ENCODE measurements around the gene PTEN.
A peak's percentile ranks its signal among the peaks of the same experiment; 100 is the strongest.

The PTEN gene

DNA sequence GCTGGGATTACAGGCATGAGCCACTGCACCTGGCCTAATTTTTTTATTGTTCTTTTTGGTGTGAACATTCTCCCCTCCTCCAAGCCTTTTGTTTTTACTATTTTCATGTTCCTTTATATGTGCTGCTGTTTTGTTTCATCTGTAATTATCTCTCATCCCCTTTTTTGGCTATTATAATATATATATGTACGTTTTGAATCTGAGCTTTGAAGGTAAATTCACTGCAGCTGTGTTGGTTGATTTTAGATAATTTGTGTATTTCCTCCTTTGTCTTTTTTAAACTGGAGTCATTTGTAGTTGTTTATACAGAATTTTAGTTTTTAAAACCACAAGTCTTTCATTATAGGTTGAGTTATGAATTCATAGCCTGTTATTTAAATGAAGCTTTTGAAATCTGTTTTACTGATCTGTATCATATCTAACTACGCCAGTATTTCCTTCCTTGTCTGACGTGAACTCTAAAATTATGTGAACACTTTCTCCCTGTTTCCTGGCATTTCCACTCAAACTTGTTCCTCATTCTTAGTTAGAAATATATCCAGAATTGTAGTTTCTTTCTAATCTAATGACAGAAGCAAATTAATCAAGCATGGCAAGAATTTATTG, 54.9 kb downstream of the PTEN start:
- no peak for FAIRE-seq
- no peak for DNase-seq (ENCODE audit: low spot score)

DNA sequence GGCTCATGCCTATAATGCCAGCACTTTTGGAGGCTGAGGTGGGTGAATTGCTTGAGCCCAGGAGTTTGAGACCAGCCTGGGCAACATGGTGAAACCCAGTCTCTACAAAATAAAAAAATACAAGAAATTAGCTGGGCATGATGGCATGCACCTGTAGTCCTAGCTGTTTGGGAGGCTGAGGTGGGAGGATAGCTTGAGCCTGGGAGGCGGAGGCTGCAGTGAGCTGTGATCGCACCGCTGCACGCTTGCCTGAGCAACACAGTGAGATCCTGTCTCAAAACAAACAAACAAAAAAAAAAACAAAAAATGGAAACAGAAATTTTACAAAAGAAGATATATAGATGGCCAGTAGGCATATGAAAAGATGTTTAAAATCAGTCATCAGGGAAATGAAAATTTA, 57.1 kb downstream of the PTEN start:
- DNase-seq (ENCODE audit: low spot score), result no peak
- FAIRE-seq, result no peak

DNA sequence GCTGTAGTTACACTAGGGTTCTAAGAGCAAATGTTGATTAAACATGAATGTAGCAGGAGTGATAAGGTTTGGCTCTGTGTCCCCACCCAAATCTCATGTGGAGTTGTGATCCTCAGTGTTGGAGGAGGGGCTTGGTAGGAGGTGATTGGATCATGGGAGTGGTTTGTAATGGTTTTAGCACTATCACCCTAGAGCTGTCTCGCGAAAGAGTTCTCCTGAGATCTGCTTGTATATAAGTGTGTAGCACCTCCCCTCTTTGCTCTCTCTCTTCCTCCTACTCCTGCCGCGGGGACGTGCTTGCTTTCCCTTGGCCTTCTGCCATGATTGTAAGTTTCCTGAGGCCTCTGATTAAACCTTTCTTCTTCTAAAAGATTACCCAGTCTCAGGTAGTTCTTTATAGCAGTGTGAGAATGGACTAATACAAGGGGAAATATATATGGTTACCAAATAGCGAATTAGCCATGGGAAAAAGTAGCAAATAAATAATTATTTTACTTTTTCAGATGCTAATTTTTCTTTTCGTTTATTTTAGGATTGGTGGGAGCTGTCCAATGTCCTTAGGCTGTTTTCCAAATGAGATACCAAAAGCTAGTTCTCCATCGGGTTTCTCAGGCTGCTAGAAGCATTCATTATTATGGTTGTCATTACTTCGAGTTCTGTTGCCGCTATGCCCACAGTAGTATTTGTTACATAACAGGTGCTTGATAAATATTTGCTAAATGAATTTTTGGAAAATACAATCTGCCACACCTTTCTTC, 58.7 kb downstream of the PTEN start:
- no peak for DNase-seq (ENCODE audit: low spot score)
- FAIRE-seq, result no peak

DNA sequence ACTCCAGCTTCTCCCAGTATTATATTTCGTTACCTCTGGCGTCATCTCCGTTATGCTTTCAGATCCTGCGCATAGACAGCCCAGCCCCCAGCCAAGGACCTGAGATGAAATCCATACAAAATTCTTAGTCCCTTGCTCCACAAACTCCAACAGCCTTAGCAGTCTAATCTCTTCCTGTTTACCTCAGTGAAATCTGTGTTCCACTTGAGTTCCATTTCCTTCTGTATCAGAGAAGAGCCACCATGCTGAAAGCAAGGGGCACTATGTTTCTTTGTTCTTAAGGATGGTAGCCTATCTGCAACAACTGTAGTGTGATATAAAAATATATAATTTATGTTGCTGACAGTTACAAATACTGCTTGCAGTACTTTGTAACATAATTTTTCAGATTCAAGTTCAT, 59.8 kb downstream of the PTEN start:
- FAIRE-seq (no peak), DNase-seq (ENCODE audit: low spot score) (no peak)

- no peak for DNase-seq (ENCODE audit: low spot score)
- no peak for FAIRE-seq
Observed at GRCh38 chr10:87925570-87925969, 62.1 kb downstream of the PTEN start.

DNA sequence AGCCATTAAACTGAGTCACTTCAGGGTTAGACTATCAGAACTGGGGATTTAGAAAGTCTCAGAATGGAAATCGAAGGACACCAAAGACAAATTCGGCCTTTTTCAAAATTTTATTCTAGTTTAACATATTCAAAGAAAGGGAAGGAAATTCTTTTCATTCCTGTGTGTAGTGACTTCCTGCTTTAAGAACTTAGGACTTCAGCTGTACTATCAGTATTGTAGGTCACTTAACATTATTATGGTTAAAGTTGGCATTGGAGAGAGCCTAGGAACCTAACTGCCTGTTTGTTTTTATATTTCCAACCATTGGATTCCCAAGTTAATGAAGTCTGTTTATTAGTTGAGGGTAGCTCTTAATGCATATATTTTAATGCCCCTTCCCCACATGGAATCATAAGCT, 63.7 kb downstream of the PTEN start:
- FAIRE-seq (no peak), DNase-seq (ENCODE audit: low spot score) (no peak)

GRCh38 chr10:87928996-87929395, 65.6 kb downstream of the PTEN start:
- DNase-seq (ENCODE audit: low spot score), result no peak
- FAIRE-seq, result no peak

DNA sequence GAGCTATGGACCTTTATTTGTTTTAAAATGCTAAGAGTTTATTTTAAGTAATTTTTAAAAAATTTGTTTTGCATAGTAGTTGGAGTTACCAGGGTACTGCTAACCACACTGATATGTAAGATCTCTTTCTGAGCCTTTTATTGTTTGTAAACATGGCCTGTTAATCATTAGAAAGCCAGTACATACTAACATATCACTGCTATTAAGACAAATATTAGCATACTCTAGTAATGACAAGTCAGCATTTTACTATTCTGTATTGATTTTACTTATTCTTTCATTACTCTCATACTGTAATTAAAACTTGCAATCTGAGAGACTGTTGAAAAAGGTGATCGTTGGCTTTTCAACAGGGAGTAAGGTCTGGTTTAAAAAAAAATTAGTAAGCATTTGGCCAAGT, 66.7 kb downstream of the PTEN start:
- FAIRE-seq (no peak), DNase-seq (ENCODE audit: low spot score) (no peak)

- no peak for FAIRE-seq
Observed at GRCh38 chr10:87930934-87931835, 67.8 kb downstream of the PTEN start.

GRCh38 chr10:87931836-87932230, 68.4 kb downstream of the PTEN start:
- FAIRE-seq (no peak), DNase-seq (ENCODE audit: low spot score) (no peak)

More at GRCh38 chr10:87930934-87931835, 67.8 kb downstream of the PTEN start:
- DNase-seq (ENCODE audit: low spot score), result no peak

GRCh38 chr10:87935290-87936141, 72.1 kb downstream of the PTEN start:
- FAIRE-seq (no peak), DNase-seq (ENCODE audit: low spot score) (no peak)

GRCh38 chr10:87940210-87940609, 76.8 kb downstream of the PTEN start:
- FAIRE-seq, result no peak
- DNase-seq (ENCODE audit: low spot score), result no peak

DNA sequence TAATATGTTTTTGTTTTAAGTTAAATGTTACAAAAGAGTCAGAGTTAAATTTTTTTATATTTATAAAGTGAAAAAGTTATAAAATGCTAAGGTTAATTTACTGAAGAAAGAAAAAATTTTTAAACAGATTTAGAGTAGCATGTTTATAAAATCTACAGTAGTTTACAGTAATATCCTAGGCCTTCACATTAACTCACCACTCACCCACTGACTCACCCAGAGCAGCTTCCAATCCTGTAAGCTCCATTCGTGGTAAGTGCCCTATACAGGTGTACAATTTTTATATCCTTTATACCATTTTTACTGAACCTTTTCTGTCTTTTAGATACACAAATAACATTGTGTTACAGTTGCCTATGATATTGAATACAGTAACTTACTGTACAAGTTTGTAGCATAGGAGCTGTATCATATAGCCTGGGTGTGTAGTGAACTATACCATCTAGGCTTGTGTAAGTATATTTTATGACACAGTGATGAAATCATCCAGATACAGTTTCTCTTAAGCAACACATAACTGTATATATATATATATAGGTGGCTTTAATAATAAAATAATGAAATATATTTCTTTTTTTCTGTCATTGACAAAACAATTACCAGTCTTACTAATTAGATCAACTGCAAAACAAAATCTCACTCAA, 79.6 kb downstream of the PTEN start:
- DNase-seq (ENCODE audit: low spot score) (no peak), FAIRE-seq (no peak)

DNA sequence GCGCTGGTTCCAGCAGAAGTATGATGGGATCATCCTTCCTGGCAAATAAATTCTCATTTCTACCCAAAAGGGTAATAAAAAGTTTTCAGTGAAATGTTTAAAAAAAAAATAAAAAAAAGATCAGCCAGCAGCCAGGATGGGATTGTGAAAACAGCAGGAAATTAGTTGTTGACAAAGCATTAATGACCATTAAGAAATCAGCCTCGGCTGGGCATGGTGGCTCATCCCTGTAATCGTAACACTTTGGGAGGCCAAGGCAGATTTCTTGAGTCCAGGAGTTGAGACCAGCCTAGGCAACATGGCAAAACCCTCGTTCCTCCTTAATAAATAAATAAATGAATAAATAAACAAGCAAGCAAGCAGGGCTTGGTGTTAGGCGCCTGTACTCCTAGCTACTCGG, 82.6 kb downstream of the PTEN start:
- DNase-seq (ENCODE audit: low spot score), result no peak
- no peak for FAIRE-seq

DNA sequence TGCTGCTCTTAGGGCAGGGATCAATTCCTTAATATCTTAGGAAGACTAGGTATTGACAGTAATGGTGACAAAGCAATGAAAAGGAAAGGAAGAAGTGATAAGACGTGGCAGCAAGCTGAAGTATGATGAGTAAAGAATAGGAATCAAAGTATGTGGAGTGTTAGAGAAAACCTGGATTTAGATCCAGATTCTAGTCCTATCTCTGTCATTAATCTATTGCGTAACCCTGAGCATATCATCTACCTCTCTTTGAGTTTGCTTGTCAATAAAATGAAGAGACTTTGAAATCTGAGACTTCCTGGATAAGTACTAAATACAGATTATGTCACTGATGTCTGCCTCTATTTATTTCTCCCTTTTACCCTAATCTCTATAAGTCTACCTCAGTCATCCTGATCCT, 89.2 kb downstream of the PTEN start:
- no peak for FAIRE-seq
- DNase-seq (ENCODE audit: low spot score), result no peak

GRCh38 chr10:87956055-87956454, 92.6 kb downstream of the PTEN start:
- no peak for DNase-seq (ENCODE audit: low spot score)
- FAIRE-seq, result no peak

DNA sequence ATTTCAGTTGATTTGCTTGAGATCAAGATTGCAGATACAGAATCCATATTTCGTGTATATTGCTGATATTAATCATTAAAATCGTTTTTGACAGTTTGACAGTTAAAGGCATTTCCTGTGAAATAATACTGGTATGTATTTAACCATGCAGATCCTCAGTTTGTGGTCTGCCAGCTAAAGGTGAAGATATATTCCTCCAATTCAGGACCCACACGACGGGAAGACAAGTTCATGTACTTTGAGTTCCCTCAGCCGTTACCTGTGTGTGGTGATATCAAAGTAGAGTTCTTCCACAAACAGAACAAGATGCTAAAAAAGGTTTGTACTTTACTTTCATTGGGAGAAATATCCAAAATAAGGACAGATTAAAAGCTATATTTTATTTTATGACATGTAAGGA, 94.3 kb downstream of the PTEN start:
- FAIRE-seq (no peak), DNase-seq (ENCODE audit: low spot score) (no peak)

- no peak for DNase-seq (ENCODE audit: low spot score)
- no peak for FAIRE-seq
Observed at GRCh38 chr10:87960230-87960629, 96.8 kb downstream of the PTEN start.

DNA sequence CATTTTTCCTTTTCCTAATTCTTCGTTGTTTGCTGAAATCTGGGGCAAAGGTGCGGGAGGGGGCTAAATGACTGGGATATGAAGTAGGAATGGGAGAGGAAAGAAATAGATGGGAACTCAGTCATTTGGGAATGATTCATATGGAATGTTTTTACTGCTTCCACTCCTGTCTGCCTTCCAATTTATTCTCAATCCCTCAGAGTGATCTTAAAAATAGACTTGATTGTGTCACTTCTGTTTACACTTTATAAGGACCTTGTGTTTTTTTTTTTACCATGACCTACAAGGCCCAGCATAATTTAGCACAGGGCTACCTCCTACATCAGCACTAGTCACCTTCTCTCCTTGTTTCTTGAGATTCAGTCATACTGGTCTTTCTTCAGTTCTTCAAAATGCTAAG, 97.9 kb downstream of the PTEN start:
- FAIRE-seq (no peak), DNase-seq (ENCODE audit: low spot score) (peak; percentile 3)

GRCh38 chr10:87966459-87966858, 103.0 kb downstream of the PTEN start:
- no peak for DNase-seq (ENCODE audit: low spot score)
- no peak for FAIRE-seq

- FAIRE-seq (no peak), DNase-seq (ENCODE audit: low spot score) (no peak)
Observed at GRCh38 chr10:87973635-87974034, 110.2 kb downstream of the PTEN start.

Measured in urothelium cell line (cell line).